HL-60 (cell line): Measurements from ENCODE around the gene TPT1.
"Not testable (repeated sequence)": the region's sequence is repeated elsewhere in the genome, so short reads cannot be mapped to it uniquely, and the experiment has no call there.

Experiments
- DNase-seq, 2 experiments: peaks; one replicate each; pipeline ENCODE4 v3.0.0-alpha.2; 2010 to 2020; ENCODE audit warnings: low read depth in 1 of 2, low spot score in 1 of 2
- H3K27ac ChIP-seq: fragments of 250-450 bp; sonication (Bioruptor Pico); replicated peaks from 2 replicates; pipeline ENCODE4 v1.5.1; 2020; ENCODE audit warnings: mild to moderate bottlenecking, moderate library complexity
- H3K27me3 ChIP-seq: fragments of 250-450 bp; sonication (Bioruptor Pico); 2 replicates; pipeline ENCODE4 v1.5.1; 2021; ENCODE audit warnings: mild to moderate bottlenecking, moderate library complexity; ENCODE audit not compliant: insufficient read depth, poor library complexity, severe bottlenecking
- H3K4me3 ChIP-seq: replicated peaks from 2 replicates; pipeline ENCODE4 v1.5.1; 2011; ENCODE audit warnings: mild to moderate bottlenecking, control low read depth, low read length; ENCODE audit not compliant: insufficient read depth
- GABPA ChIP-seq: IDR thresholded peaks from 2 replicates; pipeline ENCODE4 v1.6.1; 2012; ENCODE audit warnings: low read depth
- POLR2AphosphoS5 ChIP-seq: IDR thresholded peaks from 2 replicates; pipeline ENCODE4 v1.6.1; 2012; ENCODE audit warnings: low read depth
- SPI1 ChIP-seq: IDR thresholded peaks from 2 replicates; pipeline ENCODE4 v1.6.1; 2012; ENCODE audit warnings: low read depth, mild to moderate bottlenecking, borderline replicate concordance
- TF ChIP-seq, protein P1 (sequence below): IDR thresholded peaks from 2 replicates; pipeline ENCODE4 v1.6.1; 2012; ENCODE audit warnings: low read depth; ENCODE audit not compliant: insufficient replicate concordance
- TF ChIP-seq, protein P2 (sequence below): IDR thresholded peaks from one replicate; pipeline ENCODE4 v1.5.1; 2011; ENCODE audit warnings: low read length, control low read depth, inconsistent platforms; ENCODE audit not compliant: insufficient read depth

Gene TPT1

DNA sequence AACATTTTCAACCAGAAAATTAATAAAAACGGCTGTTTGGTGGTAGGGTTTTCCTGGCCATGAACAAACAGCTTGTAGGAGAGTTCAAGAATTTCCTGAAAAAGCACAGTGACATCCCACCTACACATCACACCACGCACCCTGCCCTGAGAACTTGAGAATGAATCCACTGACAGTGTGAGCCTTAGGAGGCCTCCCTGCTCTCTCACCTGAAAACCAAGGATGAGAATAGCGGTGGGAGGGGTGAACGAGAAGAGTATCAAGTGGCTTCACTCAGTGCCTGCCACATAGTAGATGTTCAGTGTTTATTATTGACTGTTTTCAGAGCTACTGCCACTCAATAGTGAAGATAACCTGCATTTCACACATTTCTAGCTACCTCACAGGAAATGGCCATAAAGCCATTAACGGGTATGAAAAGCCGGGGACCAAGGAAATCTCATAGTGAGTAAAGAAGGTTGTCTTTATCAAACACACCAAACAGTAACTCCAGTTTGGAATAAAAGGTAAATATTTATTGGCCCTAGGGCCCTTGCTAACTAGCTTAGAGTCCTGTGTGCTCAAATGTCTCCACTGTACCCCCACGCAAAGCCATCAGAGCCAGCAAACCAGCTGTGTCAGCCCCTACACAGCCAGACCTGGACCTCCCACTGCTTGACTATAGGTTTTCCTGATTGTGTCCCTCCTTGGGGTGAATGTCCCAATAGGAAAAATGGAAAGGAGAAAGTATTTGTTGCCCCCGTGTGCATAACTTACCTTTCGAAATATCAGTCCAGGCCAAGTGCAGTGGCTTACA, 40.6 kb downstream of the TPT1 start:
- H3K4me3 ChIP-seq: no peak overlapping the region
- H3K27ac ChIP-seq: no peak overlapping the region
- no peak for DNase-seq
- TF ChIP-seq, protein P1, sequence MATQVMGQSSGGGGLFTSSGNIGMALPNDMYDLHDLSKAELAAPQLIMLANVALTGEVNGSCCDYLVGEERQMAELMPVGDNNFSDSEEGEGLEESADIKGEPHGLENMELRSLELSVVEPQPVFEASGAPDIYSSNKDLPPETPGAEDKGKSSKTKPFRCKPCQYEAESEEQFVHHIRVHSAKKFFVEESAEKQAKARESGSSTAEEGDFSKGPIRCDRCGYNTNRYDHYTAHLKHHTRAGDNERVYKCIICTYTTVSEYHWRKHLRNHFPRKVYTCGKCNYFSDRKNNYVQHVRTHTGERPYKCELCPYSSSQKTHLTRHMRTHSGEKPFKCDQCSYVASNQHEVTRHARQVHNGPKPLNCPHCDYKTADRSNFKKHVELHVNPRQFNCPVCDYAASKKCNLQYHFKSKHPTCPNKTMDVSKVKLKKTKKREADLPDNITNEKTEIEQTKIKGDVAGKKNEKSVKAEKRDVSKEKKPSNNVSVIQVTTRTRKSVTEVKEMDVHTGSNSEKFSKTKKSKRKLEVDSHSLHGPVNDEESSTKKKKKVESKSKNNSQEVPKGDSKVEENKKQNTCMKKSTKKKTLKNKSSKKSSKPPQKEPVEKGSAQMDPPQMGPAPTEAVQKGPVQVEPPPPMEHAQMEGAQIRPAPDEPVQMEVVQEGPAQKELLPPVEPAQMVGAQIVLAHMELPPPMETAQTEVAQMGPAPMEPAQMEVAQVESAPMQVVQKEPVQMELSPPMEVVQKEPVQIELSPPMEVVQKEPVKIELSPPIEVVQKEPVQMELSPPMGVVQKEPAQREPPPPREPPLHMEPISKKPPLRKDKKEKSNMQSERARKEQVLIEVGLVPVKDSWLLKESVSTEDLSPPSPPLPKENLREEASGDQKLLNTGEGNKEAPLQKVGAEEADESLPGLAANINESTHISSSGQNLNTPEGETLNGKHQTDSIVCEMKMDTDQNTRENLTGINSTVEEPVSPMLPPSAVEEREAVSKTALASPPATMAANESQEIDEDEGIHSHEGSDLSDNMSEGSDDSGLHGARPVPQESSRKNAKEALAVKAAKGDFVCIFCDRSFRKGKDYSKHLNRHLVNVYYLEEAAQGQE: no peak
- no peaks in the 10 kb centered on the region for H3K27me3 ChIP-seq

DNA sequence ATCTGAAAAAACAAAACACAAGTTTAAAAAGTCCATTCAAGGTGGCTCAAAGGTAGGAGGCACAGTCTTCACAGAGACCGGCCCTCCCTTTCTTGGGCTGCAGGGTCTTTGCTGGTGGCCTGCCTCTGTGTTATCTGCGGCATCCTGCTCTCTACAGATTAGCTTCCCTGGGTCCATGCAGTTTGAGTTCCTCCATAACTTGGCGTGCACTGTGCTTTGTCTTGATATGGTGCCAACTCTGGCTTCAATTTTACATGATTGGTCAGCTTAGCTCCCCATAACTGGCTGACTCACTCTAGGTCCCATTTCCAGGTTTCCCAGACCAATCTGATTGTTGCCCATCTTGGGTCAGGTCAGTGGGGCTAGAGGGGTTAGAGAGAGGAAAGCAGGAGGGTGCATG, 41.8 kb downstream of the TPT1 start:
- no peak for DNase-seq
- Histone ChIP-seq H3K27me3 (no peaks in the 10 kb centered on the region), H3K4me3 (no peak overlapping the region), H3K27ac (no peak overlapping the region)
- TF ChIP-seq, protein P1: no peak
- no peak for TF ChIP-seq GABPA
- TF ChIP-seq POLR2AphosphoS5: no peak
- TF ChIP-seq SPI1: no peak
- TF ChIP-seq, protein P2, sequence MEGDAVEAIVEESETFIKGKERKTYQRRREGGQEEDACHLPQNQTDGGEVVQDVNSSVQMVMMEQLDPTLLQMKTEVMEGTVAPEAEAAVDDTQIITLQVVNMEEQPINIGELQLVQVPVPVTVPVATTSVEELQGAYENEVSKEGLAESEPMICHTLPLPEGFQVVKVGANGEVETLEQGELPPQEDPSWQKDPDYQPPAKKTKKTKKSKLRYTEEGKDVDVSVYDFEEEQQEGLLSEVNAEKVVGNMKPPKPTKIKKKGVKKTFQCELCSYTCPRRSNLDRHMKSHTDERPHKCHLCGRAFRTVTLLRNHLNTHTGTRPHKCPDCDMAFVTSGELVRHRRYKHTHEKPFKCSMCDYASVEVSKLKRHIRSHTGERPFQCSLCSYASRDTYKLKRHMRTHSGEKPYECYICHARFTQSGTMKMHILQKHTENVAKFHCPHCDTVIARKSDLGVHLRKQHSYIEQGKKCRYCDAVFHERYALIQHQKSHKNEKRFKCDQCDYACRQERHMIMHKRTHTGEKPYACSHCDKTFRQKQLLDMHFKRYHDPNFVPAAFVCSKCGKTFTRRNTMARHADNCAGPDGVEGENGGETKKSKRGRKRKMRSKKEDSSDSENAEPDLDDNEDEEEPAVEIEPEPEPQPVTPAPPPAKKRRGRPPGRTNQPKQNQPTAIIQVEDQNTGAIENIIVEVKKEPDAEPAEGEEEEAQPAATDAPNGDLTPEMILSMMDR: no peak

DNA sequence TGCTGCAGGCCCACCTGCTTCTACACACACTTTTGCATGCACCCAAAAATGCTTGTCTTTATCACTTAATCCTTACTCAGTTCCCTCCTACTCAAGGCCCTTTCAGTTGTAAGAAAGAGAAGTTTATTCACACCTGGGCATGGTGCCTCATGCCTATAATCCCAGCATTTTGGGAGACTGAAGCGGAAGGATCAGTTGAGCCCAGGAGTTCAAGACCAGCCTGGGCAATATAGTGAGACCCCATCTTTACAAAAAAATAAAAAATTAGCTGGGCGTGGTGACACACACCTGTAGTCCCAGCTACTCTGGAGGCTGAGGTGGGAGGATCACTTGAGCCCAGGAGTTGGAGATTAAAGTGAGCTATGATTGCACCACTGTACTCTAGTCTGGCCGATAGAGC, 42.4 kb downstream of the TPT1 start:
- H3K27me3 ChIP-seq, H3K27ac ChIP-seq, H3K4me3 ChIP-seq, DNase-seq: not testable (repeated sequence)

DNA sequence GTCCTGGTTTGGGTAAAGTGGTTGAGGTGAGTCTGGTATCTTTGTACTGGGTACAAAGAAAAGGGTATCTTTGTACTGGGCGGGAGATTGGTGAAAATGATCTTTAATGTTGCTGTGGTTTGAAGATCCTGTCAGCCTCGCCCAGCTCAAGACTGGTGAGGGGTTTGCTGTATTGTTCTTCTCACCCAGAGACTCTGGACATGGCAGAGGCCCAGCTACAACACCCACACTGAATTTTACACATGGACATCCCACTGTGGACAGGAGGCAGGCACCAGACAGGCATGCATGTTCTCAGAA, 42.8 kb downstream of the TPT1 start:
- TF ChIP-seq, protein P2: no peak
- TF ChIP-seq SPI1: no peak
- no peak for TF ChIP-seq POLR2AphosphoS5
- TF ChIP-seq, protein P1: no peak
- TF ChIP-seq GABPA: no peak
- Histone ChIP-seq H3K27ac (no peak overlapping the region), H3K27me3 (no peaks in the 10 kb centered on the region), H3K4me3 (no peak overlapping the region)
- DNase-seq: no peak
